ENCODE results near the gene TSPEAR. TPM values are rescaled to one million over a fixed set of nuclear protein-coding genes. Genes with fewer than 3 reads are reported as not detected.

TSPEAR gene
- polyA plus RNA-seq, 2 donors: 0.01 to 0.04 TPM

DNA sequence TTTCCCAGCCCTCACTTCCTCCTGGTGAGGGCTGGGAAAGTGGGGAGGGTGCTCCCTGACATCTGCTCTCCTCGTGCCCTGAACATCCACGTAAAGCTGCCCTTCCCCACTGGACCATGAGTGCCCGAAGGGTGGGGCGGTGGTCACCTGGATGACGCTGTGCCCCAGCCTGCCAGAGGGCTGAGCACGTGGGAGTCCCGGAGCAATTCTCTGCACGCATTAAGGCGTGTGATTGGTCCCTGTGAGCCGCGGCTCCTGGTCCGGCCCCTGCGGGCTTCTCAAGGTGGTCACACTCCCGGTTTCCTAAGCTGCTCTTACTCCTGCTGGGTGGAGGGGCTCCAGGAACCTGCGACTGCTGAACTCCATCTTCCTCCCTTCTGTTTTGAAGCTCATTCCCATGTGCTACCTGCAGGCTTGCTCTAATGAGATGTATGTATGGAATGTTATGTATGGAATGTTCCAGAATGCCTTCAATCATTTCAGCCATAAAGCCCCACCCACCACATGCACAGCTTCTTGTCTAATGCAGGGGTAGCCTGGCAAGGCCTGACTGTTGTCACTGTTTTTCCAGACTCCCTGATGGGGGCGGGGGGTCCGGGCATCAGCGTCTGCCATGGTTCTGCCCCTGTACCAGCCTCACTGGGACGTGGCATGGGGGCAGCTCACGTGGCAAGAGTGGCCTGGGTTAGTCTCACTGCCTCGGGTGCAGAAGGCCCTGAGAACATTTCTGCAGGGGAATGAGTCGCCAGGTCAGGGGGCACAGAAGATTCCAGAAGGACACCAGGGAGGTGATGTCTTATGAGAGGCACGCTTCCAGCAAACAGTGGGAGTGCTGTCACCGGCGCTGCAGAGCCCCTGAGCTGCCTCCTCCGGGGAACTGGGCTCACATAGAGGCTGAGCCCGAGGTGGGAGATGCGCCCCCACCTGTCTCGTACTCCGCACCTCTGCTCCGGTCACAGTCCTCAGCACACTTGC is 190.8 kb downstream of the TSPEAR start:
- peaks cover 0 to 7% of the 10 kb centered on the region in 2 donors for H3K9me3 ChIP-seq (ENCODE audit: control insufficient read depth in 2 of 2, insufficient read depth in 1 of 2, low read depth in 1 of 2, low read length in 1 of 2)
- WGBS, 2 donors: 86 to 88% methylated on average over 31 of the region's 31 CpGs
- no peaks in the 10 kb centered on the region for H3K4me1 ChIP-seq (ENCODE audit: control insufficient read depth in 2 of 2, insufficient read depth in 2 of 2, low read length in 1 of 2)
- no peaks in the 10 kb centered on the region for H3K27me3 ChIP-seq (ENCODE audit: control insufficient read depth in 1 of 2, insufficient read depth in 2 of 2, low read length in 2 of 2)
- no peaks in the 10 kb centered on the region for H3K36me3 ChIP-seq (ENCODE audit: control insufficient read depth in 2 of 2, insufficient read depth in 2 of 2, low read length in 1 of 2)
- no peak overlapping the region for H3K27ac ChIP-seq (ENCODE audit: low read depth in 2 of 2, low read length in 1 of 2)
- no peak overlapping the region for H3K4me3 ChIP-seq (ENCODE audit: low read depth in 1 of 2, low read length in 2 of 2)

DNA sequence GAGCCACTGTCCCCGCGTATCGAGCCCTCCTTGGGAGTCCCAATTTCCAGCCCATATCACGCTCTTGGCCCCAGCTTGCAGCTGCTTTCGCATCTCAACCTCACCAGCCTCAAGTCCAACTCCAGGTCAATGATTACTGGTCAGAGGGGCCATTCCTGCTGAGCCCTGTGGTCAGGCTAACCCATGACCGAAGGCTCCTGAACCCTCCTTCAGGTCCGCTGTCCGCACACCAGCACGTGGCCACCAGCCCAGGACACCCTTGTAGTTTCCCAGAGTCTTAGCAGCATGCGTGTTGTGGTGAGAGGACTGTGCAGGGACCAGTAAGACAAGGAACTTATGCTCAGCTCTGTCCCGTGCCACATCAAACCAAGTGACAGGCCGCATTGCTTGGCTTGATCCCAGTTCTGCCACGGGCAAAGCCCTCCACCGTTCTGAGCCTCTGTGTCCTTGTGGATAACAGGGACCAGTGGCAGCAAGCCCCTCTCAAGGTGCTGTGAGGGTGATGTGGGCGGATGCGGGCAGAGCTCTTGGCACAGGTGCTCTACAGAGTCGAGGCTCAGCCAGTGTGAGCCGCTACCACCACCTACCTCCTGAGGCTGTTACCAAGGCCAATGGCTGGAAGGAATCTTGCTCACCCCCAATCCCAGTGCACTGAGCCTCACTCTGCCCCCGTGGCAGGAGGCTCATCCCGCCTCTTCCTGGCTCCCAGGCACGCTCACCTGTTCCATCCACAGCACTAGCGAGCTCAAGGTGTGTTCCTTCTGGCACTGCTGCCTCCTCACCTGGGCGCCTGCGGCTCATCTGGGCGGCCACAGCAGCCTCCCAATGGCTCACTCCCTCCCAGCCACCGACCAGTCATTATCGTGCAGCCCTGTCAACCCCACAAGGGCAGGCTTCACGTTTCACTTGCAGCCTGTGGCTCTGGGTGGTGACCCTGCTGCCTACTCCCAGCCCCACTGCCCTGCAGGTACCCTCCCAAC is 191.7 kb downstream of the TSPEAR start:
- H3K9me3 ChIP-seq (ENCODE audit: control insufficient read depth in 2 of 2, insufficient read depth in 1 of 2, low read depth in 1 of 2, low read length in 1 of 2): peaks cover 0 to 4% of the 10 kb centered on the region in 2 donors
- 79 to 85% methylated on average over 28 of the region's 28 CpGs for WGBS, 2 donors
- H3K27me3 ChIP-seq (ENCODE audit: control insufficient read depth in 1 of 2, insufficient read depth in 2 of 2, low read length in 2 of 2): no peaks in the 10 kb centered on the region
- no peak overlapping the region for H3K27ac ChIP-seq (ENCODE audit: low read depth in 2 of 2, low read length in 1 of 2)
- no peak overlapping the region for H3K4me3 ChIP-seq (ENCODE audit: low read depth in 1 of 2, low read length in 2 of 2)
- no peaks in the 10 kb centered on the region for H3K4me1 ChIP-seq (ENCODE audit: control insufficient read depth in 2 of 2, insufficient read depth in 2 of 2, low read length in 1 of 2)
- no peaks in the 10 kb centered on the region for H3K36me3 ChIP-seq (ENCODE audit: control insufficient read depth in 2 of 2, insufficient read depth in 2 of 2, low read length in 1 of 2)

DNA sequence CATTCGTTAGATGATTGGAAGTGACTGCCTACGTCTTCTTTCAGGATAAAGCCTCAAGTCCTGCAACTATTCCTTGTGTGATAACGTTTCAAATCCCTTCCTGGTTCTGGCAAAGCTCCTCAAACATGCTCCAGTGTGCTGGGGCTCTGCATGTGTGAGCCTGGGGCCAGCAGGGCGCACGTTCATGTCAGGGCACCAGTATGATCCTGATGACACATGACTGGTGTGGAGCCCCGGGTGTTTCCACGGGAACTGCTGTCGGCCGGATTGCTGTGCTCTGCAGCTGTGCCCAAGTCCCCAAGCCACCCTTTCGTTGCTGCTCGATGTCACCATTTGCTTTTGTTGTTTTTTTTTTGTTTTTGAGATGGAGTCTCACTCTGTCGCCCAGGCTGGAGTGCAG is 192.7 kb downstream of the TSPEAR start:
- no peaks in the 10 kb centered on the region for H3K36me3 ChIP-seq (ENCODE audit: control insufficient read depth in 2 of 2, insufficient read depth in 2 of 2, low read length in 1 of 2)
- 56 to 57% methylated on average over 12 of the region's 12 CpGs for WGBS, 2 donors
- H3K4me1 ChIP-seq (ENCODE audit: control insufficient read depth in 2 of 2, insufficient read depth in 2 of 2, low read length in 1 of 2): no peaks in the 10 kb centered on the region
- H3K27me3 ChIP-seq (ENCODE audit: control insufficient read depth in 1 of 2, insufficient read depth in 2 of 2, low read length in 2 of 2): no peaks in the 10 kb centered on the region
- H3K4me3 ChIP-seq (ENCODE audit: low read depth in 1 of 2, low read length in 2 of 2): no peak overlapping the region
- peaks cover 0 to 4% of the 10 kb centered on the region in 2 donors for H3K9me3 ChIP-seq (ENCODE audit: control insufficient read depth in 2 of 2, insufficient read depth in 1 of 2, low read depth in 1 of 2, low read length in 1 of 2)
- H3K27ac ChIP-seq (ENCODE audit: low read depth in 2 of 2, low read length in 1 of 2): no peak overlapping the region

DNA sequence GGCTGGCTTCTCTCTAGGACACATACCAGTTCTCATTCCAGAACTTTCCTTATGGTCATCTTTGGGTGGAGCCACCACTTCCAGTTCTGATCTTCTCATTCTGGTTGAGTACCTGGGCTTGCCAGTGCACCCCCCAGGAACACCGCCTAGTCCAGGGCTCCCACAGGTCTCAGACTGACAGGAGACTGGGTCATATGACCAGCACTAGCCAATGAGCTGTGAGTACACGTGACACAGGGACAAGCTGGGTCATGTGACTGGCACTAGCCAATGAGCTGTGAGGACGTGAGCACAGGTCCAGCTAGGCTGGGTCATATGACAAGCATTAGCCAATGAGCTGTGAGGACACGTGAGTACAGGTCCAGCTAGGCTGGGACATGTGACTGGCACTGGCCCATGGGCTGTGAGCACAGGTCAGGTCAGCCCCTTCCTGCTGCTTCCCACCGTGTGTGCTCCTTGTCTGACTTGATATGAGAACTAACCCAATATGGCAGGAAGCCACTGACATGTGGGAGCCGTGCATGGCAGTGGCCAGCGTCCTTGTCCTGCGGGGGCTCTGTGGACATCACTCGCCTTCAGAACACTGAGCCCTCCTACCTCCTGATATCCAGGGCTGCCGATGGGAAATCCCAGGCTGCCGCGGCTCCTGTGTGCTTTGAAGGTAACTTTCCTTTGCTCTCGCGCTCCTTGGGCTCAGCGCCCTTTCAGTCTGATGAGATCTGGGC is 194.0 kb downstream of the TSPEAR start:
- Histone ChIP-seq H3K4me3 (ENCODE audit: low read depth in 1 of 2, low read length in 2 of 2) (no peak overlapping the region), H3K27me3 (ENCODE audit: control insufficient read depth in 1 of 2, insufficient read depth in 2 of 2, low read length in 2 of 2) (no peaks in the 10 kb centered on the region), H3K27ac (ENCODE audit: low read depth in 2 of 2, low read length in 1 of 2) (no peak overlapping the region), H3K4me1 (ENCODE audit: control insufficient read depth in 2 of 2, insufficient read depth in 2 of 2, low read length in 1 of 2) (no peaks in the 10 kb centered on the region), H3K9me3 (ENCODE audit: control insufficient read depth in 2 of 2, insufficient read depth in 1 of 2, low read depth in 1 of 2, low read length in 1 of 2) (peaks cover 0 to 4% of the 10 kb centered on the region in 2 donors), H3K36me3 (ENCODE audit: control insufficient read depth in 2 of 2, insufficient read depth in 2 of 2, low read length in 1 of 2) (no peaks in the 10 kb centered on the region)
- 76 to 81% methylated on average over 15 of the region's 15 CpGs for WGBS, 2 donors

DNA sequence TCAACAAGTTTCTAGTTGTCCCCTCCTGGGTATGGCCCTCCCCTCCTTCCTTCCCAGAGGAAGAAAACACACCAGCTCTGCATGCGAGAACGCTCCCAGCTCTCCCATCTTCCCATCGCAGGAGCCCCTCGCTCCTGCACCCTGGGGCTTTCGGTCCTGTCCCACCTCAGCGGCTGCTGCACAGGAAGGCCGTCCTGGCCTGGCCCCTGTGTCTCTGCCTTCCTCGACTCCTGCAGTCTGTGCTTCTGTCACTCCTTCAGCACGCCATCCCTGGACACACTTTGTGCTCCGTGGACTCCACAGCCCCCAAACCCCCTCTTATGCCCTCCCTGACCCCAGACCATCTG is 194.6 kb downstream of the TSPEAR start:
- Histone ChIP-seq H3K27ac (ENCODE audit: low read depth in 2 of 2, low read length in 1 of 2) (no peak overlapping the region), H3K4me3 (ENCODE audit: low read depth in 1 of 2, low read length in 2 of 2) (no peak overlapping the region), H3K9me3 (ENCODE audit: control insufficient read depth in 2 of 2, insufficient read depth in 1 of 2, low read depth in 1 of 2, low read length in 1 of 2) (peaks cover 0 to 4% of the 10 kb centered on the region in 2 donors), H3K36me3 (ENCODE audit: control insufficient read depth in 2 of 2, insufficient read depth in 2 of 2, low read length in 1 of 2) (no peaks in the 10 kb centered on the region), H3K4me1 (ENCODE audit: control insufficient read depth in 2 of 2, insufficient read depth in 2 of 2, low read length in 1 of 2) (no peaks in the 10 kb centered on the region), H3K27me3 (ENCODE audit: control insufficient read depth in 1 of 2, insufficient read depth in 2 of 2, low read length in 2 of 2) (no peaks in the 10 kb centered on the region)
- 89 to 92% methylated on average over 10 of the region's 10 CpGs for WGBS, 2 donors

DNA sequence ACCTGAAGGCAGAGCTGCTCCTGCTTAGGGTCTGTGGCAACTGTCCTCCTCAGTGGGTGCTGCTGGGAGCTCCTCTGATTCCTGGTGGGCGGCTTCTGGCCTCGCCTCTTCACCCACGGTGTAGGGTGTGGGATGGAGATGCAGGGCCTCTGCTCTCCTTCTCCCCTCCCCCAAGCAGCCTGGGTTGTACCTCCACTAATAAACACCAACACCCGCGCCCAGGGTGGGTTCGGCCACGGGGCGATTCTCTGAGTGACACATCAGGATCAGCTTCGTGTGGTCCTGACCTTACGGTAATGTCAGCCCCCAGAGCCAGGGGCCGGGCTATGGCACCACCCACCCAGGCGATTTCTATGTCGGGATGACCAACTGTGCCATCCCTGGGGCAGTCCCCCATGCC is 195.0 kb downstream of the TSPEAR start:
- WGBS, 2 donors: 84 to 85% methylated on average over 13 of the region's 13 CpGs
- Histone ChIP-seq H3K36me3 (ENCODE audit: control insufficient read depth in 2 of 2, insufficient read depth in 2 of 2, low read length in 1 of 2) (no peaks in the 10 kb centered on the region), H3K4me3 (ENCODE audit: low read depth in 1 of 2, low read length in 2 of 2) (no peak overlapping the region), H3K27ac (ENCODE audit: low read depth in 2 of 2, low read length in 1 of 2) (no peak overlapping the region), H3K9me3 (ENCODE audit: control insufficient read depth in 2 of 2, insufficient read depth in 1 of 2, low read depth in 1 of 2, low read length in 1 of 2) (peaks cover 0 to 4% of the 10 kb centered on the region in 2 donors), H3K27me3 (ENCODE audit: control insufficient read depth in 1 of 2, insufficient read depth in 2 of 2, low read length in 2 of 2) (no peaks in the 10 kb centered on the region), H3K4me1 (ENCODE audit: control insufficient read depth in 2 of 2, insufficient read depth in 2 of 2, low read length in 1 of 2) (no peaks in the 10 kb centered on the region)

DNA sequence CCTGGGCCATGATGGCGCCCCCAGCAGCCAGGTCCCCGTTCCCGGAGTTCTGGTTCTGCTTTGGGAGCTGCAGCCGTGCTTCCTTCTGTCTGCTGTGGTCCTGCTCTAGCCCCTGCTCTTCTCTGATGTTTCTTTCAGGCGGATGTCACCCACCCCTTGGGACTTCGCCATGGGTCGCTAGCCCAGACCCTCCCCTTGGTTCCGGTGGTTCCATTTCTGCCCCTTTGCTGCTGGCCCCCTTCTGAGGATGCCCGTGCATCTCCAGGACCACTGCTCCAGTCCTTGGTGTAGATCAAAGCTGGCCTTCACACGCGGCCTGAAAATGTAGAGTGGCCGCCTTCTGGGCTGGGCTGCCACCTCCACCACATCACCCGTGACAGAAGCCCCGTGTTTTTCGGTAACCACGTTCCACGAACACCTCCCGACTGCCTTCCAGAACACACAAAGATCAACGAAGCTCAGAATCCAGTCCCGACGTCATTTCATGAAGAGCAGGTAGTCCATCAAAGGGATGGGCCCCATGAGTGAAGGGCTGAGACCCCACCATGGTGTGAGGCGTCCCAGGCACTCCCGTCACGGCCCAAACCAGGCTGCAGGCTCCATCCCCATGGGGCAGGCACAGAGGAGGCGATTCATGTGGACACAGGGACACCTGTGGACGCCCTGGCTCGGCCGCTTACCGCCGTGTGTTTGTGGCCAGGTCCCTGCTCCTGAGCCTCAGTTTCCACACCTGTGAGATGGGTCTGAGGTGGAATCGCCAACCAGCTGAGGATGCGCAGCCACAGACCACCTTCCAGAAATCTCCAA is 195.8 kb downstream of the TSPEAR start:
- H3K36me3 ChIP-seq (ENCODE audit: control insufficient read depth in 2 of 2, insufficient read depth in 2 of 2, low read length in 1 of 2): no peaks in the 10 kb centered on the region
- peaks cover 0 to 4% of the 10 kb centered on the region in 2 donors for H3K9me3 ChIP-seq (ENCODE audit: control insufficient read depth in 2 of 2, insufficient read depth in 1 of 2, low read depth in 1 of 2, low read length in 1 of 2)
- no peak overlapping the region for H3K27ac ChIP-seq (ENCODE audit: low read depth in 2 of 2, low read length in 1 of 2)
- WGBS, 2 donors: 87 to 89% methylated on average over 32 of the region's 32 CpGs
- no peak overlapping the region for H3K4me3 ChIP-seq (ENCODE audit: low read depth in 1 of 2, low read length in 2 of 2)
- no peaks in the 10 kb centered on the region for H3K27me3 ChIP-seq (ENCODE audit: control insufficient read depth in 1 of 2, insufficient read depth in 2 of 2, low read length in 2 of 2)
- peaks cover 0 to 5% of the 10 kb centered on the region in 2 donors for H3K4me1 ChIP-seq (ENCODE audit: control insufficient read depth in 2 of 2, insufficient read depth in 2 of 2, low read length in 1 of 2)

DNA sequence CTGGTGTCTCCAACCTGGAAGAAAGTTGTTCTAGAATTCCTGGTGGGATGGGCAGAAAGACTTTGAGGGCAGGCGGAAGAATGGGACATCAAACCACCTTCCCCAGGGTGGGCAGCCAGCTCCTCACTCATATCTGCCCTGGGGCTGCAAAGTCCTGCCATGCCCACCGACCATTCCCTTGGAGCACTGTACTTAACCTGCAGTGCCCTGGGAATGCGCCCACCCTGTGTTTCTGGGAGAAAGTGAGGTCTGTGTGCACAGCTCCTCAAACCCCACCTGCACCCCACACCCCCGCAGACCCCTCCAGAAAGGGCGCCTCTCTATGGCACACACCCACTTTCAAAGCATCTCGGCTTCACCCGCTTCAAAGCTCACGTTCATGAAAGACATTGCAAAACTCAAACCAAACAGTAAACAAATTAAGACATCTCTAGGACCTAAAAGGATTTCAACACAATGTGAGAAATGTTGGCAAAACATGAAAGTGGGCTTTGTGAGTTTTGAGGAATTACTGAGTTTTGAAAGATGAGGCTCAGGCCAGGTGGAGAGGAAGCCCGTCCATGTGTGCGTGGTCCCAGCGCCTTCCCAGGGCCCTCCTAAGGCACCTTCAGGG is 196.5 kb downstream of the TSPEAR start:
- Histone ChIP-seq H3K27ac (ENCODE audit: low read depth in 2 of 2, low read length in 1 of 2) (no peak overlapping the region), H3K4me1 (ENCODE audit: control insufficient read depth in 2 of 2, insufficient read depth in 2 of 2, low read length in 1 of 2) (peaks cover 0 to 7% of the 10 kb centered on the region in 2 donors), H3K36me3 (ENCODE audit: control insufficient read depth in 2 of 2, insufficient read depth in 2 of 2, low read length in 1 of 2) (no peaks in the 10 kb centered on the region), H3K9me3 (ENCODE audit: control insufficient read depth in 2 of 2, insufficient read depth in 1 of 2, low read depth in 1 of 2, low read length in 1 of 2) (peaks cover 0 to 4% of the 10 kb centered on the region in 2 donors), H3K27me3 (ENCODE audit: control insufficient read depth in 1 of 2, insufficient read depth in 2 of 2, low read length in 2 of 2) (no peaks in the 10 kb centered on the region), H3K4me3 (ENCODE audit: low read depth in 1 of 2, low read length in 2 of 2) (no peak overlapping the region)
- WGBS, 2 donors: 54 to 65% methylated on average over 11 of the region's 11 CpGs
